Dermis blood vessel endothelial cell (primary cell): ENCODE results near the gene HHIPL1. TPM values are rescaled to one million over a fixed set of nuclear protein-coding genes. Genes with fewer than 3 reads are reported as not detected.

Source experiments
- DNase-seq: peaks from one replicate; pipeline ENCODE4 v3.0.0; 2010
- total RNA-seq: library from RNA; depleted of rRNA; stranded (reverse); fragments of >200 nt; gene quantifications from 2 replicates; pipeline ENCODE4 v1.2.3, GENCODE V29; 2014

HHIPL1 gene
- total RNA-seq, 1 donor from 2014 or later, result 1.7 TPM

GRCh38 chr14:99718031-99718810 lies 73.3 kb downstream of the HHIPL1 start:
- no peak for DNase-seq

GRCh38 chr14:99718811-99719192 lies 73.9 kb downstream of the HHIPL1 start:
- DNase-seq, result no peak

GRCh38 chr14:99720941-99721791 lies 76.2 kb downstream of the HHIPL1 start:
- DNase-seq, result no peak

GRCh38 chr14:99721792-99722516 lies 77.0 kb downstream of the HHIPL1 start:
- DNase-seq, result no peak

- DNase-seq, result no peak
These were observed 77.8 kb downstream of the HHIPL1 start for GRCh38 chr14:99722741-99723140.

GRCh38 chr14:99724196-99724891 lies 79.4 kb downstream of the HHIPL1 start:
- no peak for DNase-seq

GRCh38 chr14:99724939-99725773 lies 80.2 kb downstream of the HHIPL1 start:
- no peak for DNase-seq

- no peak for DNase-seq
These were observed 81.0 kb downstream of the HHIPL1 start for GRCh38 chr14:99725774-99726537.

- no peak for DNase-seq
These were observed 81.7 kb downstream of the HHIPL1 start for GRCh38 chr14:99726538-99727095.

- no peak for DNase-seq
These were observed 82.4 kb downstream of the HHIPL1 start for GRCh38 chr14:99727096-99727870.

- no peak for DNase-seq
These were observed 83.4 kb downstream of the HHIPL1 start for GRCh38 chr14:99728231-99728920.

- no peak for DNase-seq
These were observed 84.1 kb downstream of the HHIPL1 start for GRCh38 chr14:99728981-99729451.

Other genes with a start within 250 kb of the HHIPL1 start
- 69.8 and 82.7 TPM in 2 replicates for gene SETD3, start 164.3 kb upstream of the HHIPL1 start, total RNA-seq
- gene CCNK, start 163.7 kb upstream of the HHIPL1 start, total RNA-seq, result 25.7 and 36.7 TPM in 2 replicates
- 14.5 and 32.4 TPM in 2 replicates for gene CCDC85C, start 40.9 kb upstream of the HHIPL1 start, total RNA-seq
- gene CYP46A1, start 39.2 kb downstream of the HHIPL1 start, total RNA-seq, result under 0.01 and 0.14 TPM in 2 replicates
- 45.8 and 47.1 TPM in 2 replicates for gene EML1, start 148.3 kb downstream of the HHIPL1 start, total RNA-seq